ENCODE measurements around the gene HMX1.

DNA sequence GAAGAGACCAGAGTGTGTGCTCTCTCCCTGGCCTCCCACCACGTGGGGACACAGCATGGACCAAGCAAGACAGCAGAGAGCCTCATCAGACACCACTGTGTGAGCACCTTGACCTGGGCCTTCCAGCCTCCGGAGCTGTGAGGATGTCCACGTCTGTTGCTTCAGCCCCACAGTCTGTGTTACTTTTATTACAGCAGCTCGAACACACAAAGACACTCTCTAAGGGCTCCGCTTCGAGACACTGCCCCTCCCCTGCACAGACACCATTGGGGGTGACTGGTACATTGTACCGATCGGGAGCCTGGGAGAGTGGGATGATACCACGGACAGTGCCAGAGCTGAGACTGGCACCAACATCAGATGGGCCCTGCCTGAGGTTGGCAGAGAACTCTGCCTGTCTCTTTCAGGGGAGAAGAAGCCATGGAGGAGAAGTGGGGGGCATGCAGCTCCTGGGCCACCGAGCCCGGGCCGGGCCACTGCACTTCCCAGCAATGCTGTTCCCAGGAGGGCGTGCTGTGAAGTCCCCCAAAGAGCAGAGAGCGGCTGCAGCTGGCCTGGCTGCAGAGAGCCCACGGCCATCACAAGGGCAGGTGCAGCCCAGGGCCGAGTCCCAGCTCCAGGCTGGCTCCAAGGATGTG is 48.1 kb upstream of the HMX1 start:
- TF ChIP-seq CTCF (optimal IDR thresholded peaks at IDR 0.05 in 1 of 3, IDR thresholded peaks at IDR 0.05 in 1 of 3, conservative IDR thresholded peaks at IDR 0.05 in 1 of 3; ENCODE audit: extremely low read depth in 1 of 3, insufficient read depth in 2 of 3, low read length in 3 of 3) (no peak), EZH2 (IDR thresholded peaks at IDR 0.05; ENCODE audit: low read length) (no peak)

Measured in keratinocyte (primary cell).